HG03025 (cell line): Measurements from ENCODE around the gene EDARADD.
A peak's percentile ranks its signal among the peaks of the same experiment; 100 is the strongest.
"Not testable (repeated sequence)": the region's sequence is repeated elsewhere in the genome, so short reads cannot be mapped to it uniquely, and the experiment has no call there.

ENCODE experiments used
- ATAC-seq: cut with Tn5 transposase; IDR thresholded peaks from one replicate; pipeline ENCODE4 v1.9.1; 2021; ENCODE audit warnings: mild to moderate bottlenecking, moderate library complexity; ENCODE audit not compliant: unreplicated experiment, low FRiP score

The EDARADD gene

DNA sequence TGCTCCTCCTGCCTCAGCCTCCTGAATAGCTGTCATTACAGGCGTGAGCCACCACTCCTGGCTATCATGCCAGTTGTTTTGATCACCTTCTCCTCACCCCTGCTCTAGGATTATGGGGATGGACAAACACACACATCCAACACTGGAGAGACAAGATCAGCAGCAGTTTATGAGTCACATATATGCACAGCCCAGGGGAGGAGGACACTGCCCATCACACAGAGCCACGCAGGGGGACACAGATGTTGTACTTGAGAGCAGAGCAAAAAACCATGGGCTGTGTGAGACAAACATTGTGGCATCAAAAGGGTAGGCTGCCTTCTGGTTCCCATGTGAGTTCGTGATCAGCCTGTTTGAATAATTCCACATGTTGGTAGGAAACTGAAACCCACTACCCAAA lies 32.1 kb downstream of the EDARADD start:
- ATAC-seq: no peak

DNA sequence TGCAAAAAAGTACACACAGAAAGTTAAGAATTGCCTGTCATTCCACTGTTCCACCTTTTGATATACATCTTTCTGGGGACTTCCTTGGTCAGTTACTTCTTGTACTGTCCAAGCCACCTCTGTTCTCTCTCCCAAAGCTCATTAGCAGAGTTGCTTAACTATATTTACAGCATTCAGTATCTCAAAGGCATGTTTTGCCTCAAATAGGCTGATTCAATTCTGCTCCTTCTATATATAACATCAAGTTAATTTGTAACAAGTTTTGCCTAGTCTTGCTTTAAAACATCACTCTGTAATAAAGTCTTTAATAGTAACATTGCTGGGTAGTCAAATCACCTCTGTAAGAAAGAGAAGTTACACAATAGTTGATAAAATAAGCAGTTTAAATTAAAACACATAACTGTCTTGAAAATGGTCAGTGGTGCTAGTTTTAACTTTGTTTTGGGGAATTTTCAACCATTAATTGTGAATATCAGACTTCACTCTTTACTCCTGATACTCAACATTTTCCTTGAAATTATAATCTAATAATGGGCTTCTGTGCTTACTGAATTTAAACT lies 35.7 kb downstream of the EDARADD start:
- no peak for ATAC-seq

DNA sequence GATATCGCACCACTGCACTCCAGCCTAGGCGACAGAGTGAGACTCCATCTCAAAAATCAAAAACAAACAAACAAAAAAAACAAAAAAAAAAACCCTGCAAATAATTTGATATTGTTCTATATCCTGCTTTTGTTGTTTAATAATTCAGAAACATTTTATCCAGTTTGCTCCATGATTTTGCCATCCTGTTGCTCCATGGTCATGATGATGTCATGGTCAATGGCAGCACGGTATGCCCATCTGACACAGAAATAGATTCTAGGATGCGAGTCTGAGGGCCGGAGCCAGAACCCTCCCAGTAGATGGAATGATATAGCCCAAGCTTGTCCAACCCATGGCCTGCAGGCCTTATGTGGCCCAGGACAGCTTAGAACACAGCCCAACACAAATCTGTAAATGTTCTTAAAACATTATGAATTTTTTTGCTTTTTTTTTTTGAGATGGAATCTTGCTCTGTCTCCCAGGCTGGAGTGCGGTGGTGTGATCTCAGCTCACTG lies 39.8 kb downstream of the EDARADD start:
- no peak for ATAC-seq

- no peak for ATAC-seq
Observed at GRCh38 chr1:236438614-236439013, 44.5 kb downstream of the EDARADD start.

- ATAC-seq: no peak
Observed at GRCh38 chr1:236440373-236440772, 46.3 kb downstream of the EDARADD start.

- no peak for ATAC-seq
Observed at GRCh38 chr1:236450779-236451178, 56.7 kb downstream of the EDARADD start.

- no peak for ATAC-seq
Observed at GRCh38 chr1:236451796-236452373, 57.8 kb downstream of the EDARADD start.

DNA sequence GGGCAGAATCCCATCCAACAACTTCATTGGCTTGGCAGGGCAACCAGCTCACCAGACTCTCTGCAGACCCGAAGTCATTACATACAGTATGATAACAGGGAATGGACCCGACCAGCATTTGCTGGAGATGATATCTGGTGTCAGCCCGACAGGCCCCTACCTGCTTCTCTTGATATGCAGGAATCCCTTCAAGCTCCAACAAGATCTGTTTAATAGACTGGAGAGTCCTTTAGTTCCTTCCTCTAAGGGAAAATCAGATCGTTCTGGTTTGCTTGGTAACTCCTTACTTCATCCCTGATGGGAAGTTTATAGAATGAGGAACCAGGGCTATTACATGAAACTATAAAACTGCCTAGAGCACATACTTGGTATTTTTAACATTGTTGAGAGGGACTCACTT lies 61.2 kb downstream of the EDARADD start:
- no peak for ATAC-seq

GRCh38 chr1:236457775-236458174 lies 63.7 kb downstream of the EDARADD start:
- no peak for ATAC-seq

GRCh38 chr1:236458996-236459395 lies 64.9 kb downstream of the EDARADD start:
- no peak for ATAC-seq

DNA sequence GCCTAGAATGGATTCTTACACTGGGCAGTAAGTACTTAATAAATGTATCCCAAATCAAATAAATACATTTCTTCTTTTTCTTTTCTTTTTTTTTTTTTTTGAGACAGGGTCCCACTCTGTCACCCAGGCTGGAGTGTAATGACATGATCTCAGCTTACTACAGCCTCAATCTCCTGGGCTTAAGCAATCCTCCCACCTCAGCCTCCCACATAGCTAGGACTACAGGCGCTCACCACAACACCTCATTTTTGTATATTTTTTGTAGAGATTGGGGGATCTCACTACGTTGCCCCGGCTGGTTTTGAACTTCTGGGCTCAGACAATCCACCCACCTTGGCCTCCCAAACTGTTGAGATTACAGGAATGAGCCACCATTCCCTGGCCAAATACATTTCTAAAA lies 66.0 kb downstream of the EDARADD start:
- ATAC-seq: no peak

DNA sequence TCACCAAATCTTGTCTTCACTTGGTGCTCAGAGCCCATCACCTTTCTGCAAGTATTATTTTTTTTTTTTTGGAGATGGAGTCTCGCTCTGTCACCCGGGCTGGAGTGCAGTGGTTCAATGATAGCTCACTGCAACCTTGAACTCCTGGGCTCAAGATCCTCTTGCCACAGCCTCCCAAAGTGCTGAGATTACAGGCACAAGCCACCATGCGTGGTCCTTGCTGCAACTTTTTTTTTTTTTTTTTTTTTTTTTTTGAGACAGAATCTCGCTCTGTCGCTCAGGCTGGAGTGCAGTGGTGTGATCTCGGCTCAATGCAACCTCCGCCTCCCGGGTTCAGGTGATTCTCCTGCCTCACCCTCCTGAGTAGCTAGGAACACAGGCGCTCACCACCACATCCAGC lies 70.1 kb downstream of the EDARADD start:
- not testable (repeated sequence) for ATAC-seq

DNA sequence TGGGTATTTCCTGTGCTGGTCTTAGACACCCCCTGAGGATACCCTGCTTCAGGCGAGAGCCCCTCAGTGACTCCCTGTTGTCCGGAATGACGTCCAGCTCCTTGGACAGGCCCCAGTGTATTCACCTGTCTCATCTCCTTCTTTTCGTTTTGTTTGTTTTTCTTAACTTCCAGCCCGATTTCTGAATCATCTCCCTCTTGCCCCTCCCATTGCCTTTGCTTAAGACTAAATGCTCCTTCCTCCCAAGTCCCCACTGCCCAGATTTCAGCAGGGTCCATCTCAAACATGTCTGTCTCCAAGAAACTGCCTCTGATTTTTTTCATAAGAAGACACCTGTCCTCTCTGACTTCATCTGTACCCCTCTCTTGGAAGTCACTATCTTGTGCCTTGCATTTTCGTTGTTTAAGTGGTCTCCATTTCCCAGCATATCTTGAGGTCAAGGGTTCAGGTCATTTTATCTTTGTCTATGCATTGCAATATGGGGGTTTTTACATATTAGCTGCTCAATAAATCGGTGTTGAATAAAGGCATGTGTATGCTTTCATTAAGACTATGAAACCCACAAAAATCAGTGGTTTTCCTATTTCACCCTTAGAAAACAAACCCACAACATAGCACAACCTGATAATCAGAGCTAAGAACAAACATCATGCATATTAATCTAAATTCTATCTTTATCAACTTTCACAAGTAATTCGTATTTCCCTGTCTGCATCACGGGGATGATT lies 71.3 kb downstream of the EDARADD start:
- peak; percentile 28 for ATAC-seq

GRCh38 chr1:236465959-236466303 lies 71.8 kb downstream of the EDARADD start:
- ATAC-seq: peak; percentile 90

- no peak for ATAC-seq
Observed at GRCh38 chr1:236467327-236467641, 73.2 kb downstream of the EDARADD start.

GRCh38 chr1:236468625-236469024 lies 74.5 kb downstream of the EDARADD start:
- ATAC-seq: no peak

DNA sequence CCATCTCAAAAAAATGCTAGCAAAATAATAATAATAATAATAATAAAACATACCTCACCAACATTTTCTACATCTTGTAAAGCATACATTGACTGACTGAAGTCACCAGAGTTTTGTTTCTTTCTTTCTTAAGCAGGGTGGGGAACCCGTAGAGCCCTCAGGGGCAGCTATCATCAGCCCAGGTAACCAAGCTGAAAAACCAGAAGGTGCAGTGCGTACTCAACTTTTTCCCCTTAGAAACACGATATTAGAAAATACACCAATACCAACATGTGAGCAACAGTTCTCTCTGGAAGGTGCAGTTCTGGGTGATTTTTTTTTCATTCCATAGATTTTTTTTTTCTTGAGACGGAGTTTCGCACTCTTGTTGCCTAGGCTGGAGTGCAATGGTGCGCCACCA lies 75.4 kb downstream of the EDARADD start:
- no peak for ATAC-seq

- ATAC-seq: no peak
Observed at GRCh38 chr1:236471096-236471495, 77.0 kb downstream of the EDARADD start.

DNA sequence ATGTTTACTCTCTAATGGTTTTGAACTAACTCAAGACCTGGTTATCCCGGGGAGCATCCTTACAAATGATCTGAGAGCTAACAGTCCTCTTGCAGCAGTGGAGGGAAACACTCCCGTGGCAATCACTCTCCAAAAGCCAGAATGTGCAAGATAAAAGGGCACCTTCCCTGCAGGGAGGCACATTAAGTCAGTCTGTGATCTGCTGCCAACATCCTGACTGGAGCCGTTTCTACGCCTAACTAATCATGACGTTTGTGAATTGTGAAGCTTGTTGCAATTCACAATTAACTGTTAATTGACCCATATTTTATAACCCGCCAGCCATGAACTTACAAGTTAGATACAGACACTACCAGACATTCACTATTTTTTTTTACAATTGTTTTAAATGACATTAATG lies 77.6 kb downstream of the EDARADD start:
- no peak for ATAC-seq

DNA sequence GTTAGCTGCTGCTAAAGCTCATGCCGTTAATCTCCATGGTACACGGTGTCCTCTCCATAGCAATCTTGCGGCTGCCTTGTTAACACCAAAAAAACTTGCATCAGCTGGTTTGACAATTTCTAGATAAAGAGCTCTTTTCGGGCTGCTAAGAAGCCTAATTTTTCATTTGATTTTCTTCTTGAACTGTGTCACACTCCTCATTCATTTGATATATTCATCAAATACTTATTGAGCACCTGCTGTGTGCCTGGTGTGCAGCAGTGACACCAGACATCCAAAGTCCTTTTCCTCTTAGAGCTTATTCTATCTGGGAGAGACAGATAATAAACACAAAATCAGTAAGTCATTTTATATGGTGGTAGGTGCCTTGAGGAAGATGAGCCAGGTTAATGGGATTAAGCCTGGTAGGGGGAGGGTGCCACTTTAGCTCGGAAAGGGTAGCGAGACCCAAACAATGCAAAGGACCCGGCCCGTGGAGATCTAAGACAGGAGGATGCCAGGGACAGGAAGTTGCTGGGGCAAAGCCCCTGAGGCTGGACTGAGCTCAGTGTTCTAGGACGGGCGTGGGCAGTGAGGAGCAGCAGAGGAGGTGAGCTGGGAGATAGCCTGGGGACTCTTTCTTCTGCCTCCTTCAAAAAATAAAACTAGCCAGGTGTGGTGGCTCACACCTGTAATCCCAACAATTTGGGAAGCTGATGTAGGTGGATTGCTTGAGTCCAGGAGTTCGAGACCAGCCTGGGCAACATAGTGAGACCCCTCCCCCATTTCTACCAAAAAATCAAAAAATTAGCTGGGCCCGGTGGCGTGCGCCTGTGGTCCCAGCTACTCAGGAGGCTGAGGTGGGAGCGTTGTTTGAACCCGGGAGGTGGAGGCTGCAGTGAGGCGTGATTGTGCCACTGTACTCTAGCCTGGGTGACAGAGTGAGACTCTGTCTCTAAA lies 79.0 kb downstream of the EDARADD start:
- no peak for ATAC-seq

- ATAC-seq: no peak
Observed at GRCh38 chr1:236476019-236476418, 81.9 kb downstream of the EDARADD start.
